ENCODE data around the gene MYH4. TPM values are rescaled to one million over a fixed set of nuclear protein-coding genes. Genes with fewer than 3 reads are reported as not detected.

MYH4 gene
- total and polyA plus RNA-seq, 2 donors (not counting 3 experiments of a cell fraction or from before 2014, with no cell fraction given): not detected

DNA sequence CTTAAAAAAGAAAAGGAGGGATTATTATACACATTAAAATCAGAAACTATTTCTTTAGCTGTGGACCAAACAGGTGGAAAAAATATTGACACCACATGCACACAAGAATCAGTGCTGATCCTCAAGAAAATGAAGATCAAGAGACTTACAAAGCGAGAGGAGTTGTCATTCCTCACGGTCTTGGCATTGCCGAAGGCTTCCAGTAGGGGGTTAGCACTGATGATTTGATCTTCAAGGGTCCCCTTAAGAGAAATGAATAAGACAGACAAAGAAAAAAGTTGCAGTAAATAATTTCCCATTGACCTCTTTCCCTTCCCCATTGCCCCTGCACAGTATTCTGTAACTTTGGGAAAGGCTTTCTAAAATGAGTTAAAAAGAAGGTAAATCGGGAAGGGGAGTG lies 6.0 kb downstream of the MYH4 start:
- Histone ChIP-seq H3K36me3 (ENCODE audit: control insufficient read depth in 2 of 2, extremely low read depth in 1 of 2, insufficient read depth in 2 of 2, low read length in 2 of 2) (no peaks in the 10 kb centered on the region), H4K20me1 (replicated peaks; ENCODE audit: control insufficient read depth, extremely low read depth, insufficient read depth, low read length) (no peaks in the 10 kb centered on the region), H3K27ac (ENCODE audit: insufficient read depth, low read depth, low read length) (no peak overlapping the region), H3K9me1 (replicated peaks; ENCODE audit: control insufficient read depth, extremely low read depth, insufficient read depth, low read length) (no peaks in the 10 kb centered on the region), H3K27me3 (ENCODE audit: control insufficient read depth in 2 of 2, insufficient read depth in 2 of 2, low read length in 2 of 2) (no peaks in the 10 kb centered on the region), H3K4me2 (ENCODE audit: insufficient read depth, low read length) (no peak overlapping the region), H3K9ac (replicated peaks; ENCODE audit: extremely low read depth, insufficient read depth, low read length) (no peak overlapping the region), H3K4me1 (ENCODE audit: control insufficient read depth, extremely low read depth, insufficient read depth, low read length) (no peaks in the 10 kb centered on the region), H3K4me3 (replicated peaks in 1 of 3; ENCODE audit: insufficient read depth in 1 of 3, low read depth in 1 of 3, low read length in 3 of 3) (no peak overlapping the region), H2AFZ (ENCODE audit: low read depth, low read length) (no peak overlapping the region), H3K9me3 (replicated peaks; ENCODE audit: control insufficient read depth, insufficient read depth, low read length) (no peaks in the 10 kb centered on the region), H3K79me2 (ENCODE audit: control insufficient read depth, insufficient read depth, low read length) (no peaks in the 10 kb centered on the region)
- FAIRE-seq (no peak), DNase-seq (ENCODE audit: low read depth, low spot score) (no peak)
- intact Hi-C loops (cut with micrococcal nuclease): no loop called here
- TF ChIP-seq EZH2 (IDR thresholded peaks at IDR 0.05; ENCODE audit: borderline replicate concordance, low read depth, low read length, severe bottlenecking) (no peak), GATA2 (IDR thresholded peaks at IDR 0.05; ENCODE audit: insufficient read depth, insufficient read length, low read depth, low read length) (no peak), FOS (IDR thresholded peaks at IDR 0.05; ENCODE audit: borderline replicate concordance, insufficient read depth, low read length) (no peak), JUN (IDR thresholded peaks at IDR 0.05; ENCODE audit: borderline replicate concordance, insufficient read depth, insufficient read length, low read depth) (no peak), POLR2AphosphoS5 (IDR thresholded peaks at IDR 0.05; ENCODE audit: insufficient read depth, low read depth, low read length) (no peak), POLR2A (IDR thresholded peaks at IDR 0.05; ENCODE audit: low read depth, low read length) (no peak), MYC (IDR thresholded peaks at IDR 0.05; ENCODE audit: low read depth, low read length) (no peak)
- TF ChIP-seq, protein P1, sequence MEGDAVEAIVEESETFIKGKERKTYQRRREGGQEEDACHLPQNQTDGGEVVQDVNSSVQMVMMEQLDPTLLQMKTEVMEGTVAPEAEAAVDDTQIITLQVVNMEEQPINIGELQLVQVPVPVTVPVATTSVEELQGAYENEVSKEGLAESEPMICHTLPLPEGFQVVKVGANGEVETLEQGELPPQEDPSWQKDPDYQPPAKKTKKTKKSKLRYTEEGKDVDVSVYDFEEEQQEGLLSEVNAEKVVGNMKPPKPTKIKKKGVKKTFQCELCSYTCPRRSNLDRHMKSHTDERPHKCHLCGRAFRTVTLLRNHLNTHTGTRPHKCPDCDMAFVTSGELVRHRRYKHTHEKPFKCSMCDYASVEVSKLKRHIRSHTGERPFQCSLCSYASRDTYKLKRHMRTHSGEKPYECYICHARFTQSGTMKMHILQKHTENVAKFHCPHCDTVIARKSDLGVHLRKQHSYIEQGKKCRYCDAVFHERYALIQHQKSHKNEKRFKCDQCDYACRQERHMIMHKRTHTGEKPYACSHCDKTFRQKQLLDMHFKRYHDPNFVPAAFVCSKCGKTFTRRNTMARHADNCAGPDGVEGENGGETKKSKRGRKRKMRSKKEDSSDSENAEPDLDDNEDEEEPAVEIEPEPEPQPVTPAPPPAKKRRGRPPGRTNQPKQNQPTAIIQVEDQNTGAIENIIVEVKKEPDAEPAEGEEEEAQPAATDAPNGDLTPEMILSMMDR (IDR thresholded peaks at IDR 0.05; ENCODE audit: extremely low read depth in 1 of 2, insufficient read depth in 1 of 2, low read depth in 1 of 2, low read length in 2 of 2): no peak
- TF ChIP-seq, protein P2, sequence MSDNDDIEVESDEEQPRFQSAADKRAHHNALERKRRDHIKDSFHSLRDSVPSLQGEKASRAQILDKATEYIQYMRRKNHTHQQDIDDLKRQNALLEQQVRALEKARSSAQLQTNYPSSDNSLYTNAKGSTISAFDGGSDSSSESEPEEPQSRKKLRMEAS (IDR thresholded peaks at IDR 0.05; ENCODE audit: insufficient read depth, insufficient read length): no peak
- no TSS peak for BruUV-seq (replicated peaks)
- CTCF ChIA-PET: no interaction called here
- dilution Hi-C loops (cut with MboI; ENCODE audit: extremely low pct_ligation_motif_present, low sequenced_read_pairs): no loop called here
- POLR2A ChIA-PET: no interaction called here
